ENCODE measurements around the gene BRI3.
A peak's percentile ranks its signal among the peaks of the same experiment; 100 is the strongest.

The BRI3 gene

DNA sequence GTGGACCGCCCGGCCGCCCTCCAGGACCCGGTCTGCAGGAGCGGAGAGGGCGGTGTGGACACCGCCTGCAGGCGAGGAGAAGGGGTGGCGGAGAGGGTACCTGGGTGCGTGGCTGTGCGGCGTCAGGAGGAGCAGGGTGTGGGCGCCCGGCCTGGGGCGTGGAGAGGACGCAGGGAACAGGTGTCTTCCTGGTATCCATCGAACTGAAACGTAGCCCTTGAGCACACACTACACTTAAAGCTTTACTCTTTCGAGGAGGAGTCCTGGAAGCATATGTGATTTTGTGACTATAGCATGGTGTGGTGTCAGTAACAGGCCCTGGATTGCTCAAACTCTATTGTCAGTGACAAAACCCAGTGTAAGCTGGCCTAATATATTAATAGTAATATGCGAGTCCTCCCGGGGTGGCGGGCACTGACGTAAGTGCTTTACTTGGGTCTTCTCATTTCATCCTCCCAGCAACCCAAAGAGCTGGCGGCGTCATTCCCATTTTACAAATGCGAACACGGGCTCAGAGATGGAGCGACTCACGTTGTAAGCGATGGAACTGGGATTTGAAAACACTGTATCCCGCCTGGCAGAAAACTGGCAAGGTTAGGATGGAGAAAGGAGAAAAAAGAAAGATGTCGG lies 28.9 kb upstream of the BRI3 start:
- 19% methylated on average over 32 of the region's 32 CpGs for WGBS
- H3K27ac ChIP-seq (ENCODE audit: low read depth, low read length), result no peak overlapping the region
- peak overlapping the region; percentile 66 for H3K9ac ChIP-seq (ENCODE audit: low read depth, low read length)
- 0 out of 2 replicates have a peak, but pooled peaks cover 7% of the 10 kb centered on the region for H3K4me1 ChIP-seq (ENCODE audit: insufficient read depth, low read length)
- H3K27me3 ChIP-seq (ENCODE audit: insufficient read depth, low read length), result no peaks in the 10 kb centered on the region
- peak overlapping the region; percentile 76 for H3K4me3 ChIP-seq (ENCODE audit: low read length)
- H3K36me3 ChIP-seq (ENCODE audit: insufficient read depth, low read length), result peaks cover 9% of the 10 kb centered on the region; the same call in 1 of the 2 replicates
- H3K9me3 ChIP-seq (ENCODE audit: insufficient read depth, low read depth, low read length), result no peaks in the 10 kb centered on the region

- no peak overlapping the region for H3K27ac ChIP-seq (ENCODE audit: low read depth, low read length)
- 89% methylated on average over 4 of the region's 4 CpGs for WGBS
Measured at GRCh38 chr7:98254516-98254915, 27.0 kb upstream of the BRI3 start.

GRCh38 chr7:98254951-98255610 lies 26.4 kb upstream of the BRI3 start:
- 91% methylated on average over 11 of the region's 11 CpGs for WGBS
- no peak overlapping the region for H3K9ac ChIP-seq (ENCODE audit: low read depth, low read length)

More at GRCh38 chr7:98254516-98254915, 27.0 kb upstream of the BRI3 start:
- Histone ChIP-seq H3K36me3 (ENCODE audit: insufficient read depth, low read length) (peaks cover 12% of the 10 kb centered on the region; the same call in 1 of the 2 replicates), H3K4me3 (ENCODE audit: low read length) (no peak overlapping the region), H3K9me3 (ENCODE audit: insufficient read depth, low read depth, low read length) (no peaks in the 10 kb centered on the region), H3K4me1 (ENCODE audit: insufficient read depth, low read length) (0 out of 2 replicates have a peak, but pooled peaks cover 7% of the 10 kb centered on the region), H3K27me3 (ENCODE audit: insufficient read depth, low read length) (no peaks in the 10 kb centered on the region), H3K9ac (ENCODE audit: low read depth, low read length) (no peak overlapping the region)

DNA sequence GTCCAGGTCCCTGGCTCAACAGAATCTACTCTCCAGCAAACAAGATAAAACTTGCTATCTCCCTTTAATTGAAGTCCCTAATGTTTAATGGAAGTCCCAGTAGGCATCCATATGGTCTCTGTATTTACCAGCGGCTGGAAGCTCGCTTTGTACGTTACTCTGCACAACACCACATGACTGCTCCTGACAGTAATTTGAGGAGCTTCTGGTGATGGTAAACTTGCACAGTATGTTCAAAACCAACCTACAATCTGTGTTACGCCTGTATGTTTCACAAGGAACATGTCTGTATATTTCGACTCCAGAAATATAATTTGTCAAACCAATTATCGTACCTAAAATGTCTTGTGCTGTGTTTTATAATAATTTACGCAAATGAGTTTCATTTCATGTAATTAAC lies 25.1 kb upstream of the BRI3 start:
- H3K36me3 ChIP-seq (ENCODE audit: insufficient read depth, low read length), result peaks cover 12% of the 10 kb centered on the region; the same call in 1 of the 2 replicates
- no peak overlapping the region for H3K4me3 ChIP-seq (ENCODE audit: low read length)
- H3K27me3 ChIP-seq (ENCODE audit: insufficient read depth, low read length), result no peaks in the 10 kb centered on the region
- no peaks in the 10 kb centered on the region for H3K4me1 ChIP-seq (ENCODE audit: insufficient read depth, low read length)
- 96% methylated on average over 7 of the region's 7 CpGs for WGBS
- 0 out of 2 replicates have a peak, but pooled peaks cover 3% of the 10 kb centered on the region for H3K9me3 ChIP-seq (ENCODE audit: insufficient read depth, low read depth, low read length)
- no peak overlapping the region for H3K27ac ChIP-seq (ENCODE audit: low read depth, low read length)
- H3K9ac ChIP-seq (ENCODE audit: low read depth, low read length), result no peak overlapping the region

More at GRCh38 chr7:98254951-98255610, 26.4 kb upstream of the BRI3 start:
- no peak overlapping the region for H3K27ac ChIP-seq (ENCODE audit: low read depth, low read length)
- no peaks in the 10 kb centered on the region for H3K9me3 ChIP-seq (ENCODE audit: insufficient read depth, low read depth, low read length)
- 0 out of 2 replicates have a peak, but pooled peaks cover 7% of the 10 kb centered on the region for H3K4me1 ChIP-seq (ENCODE audit: insufficient read depth, low read length)
- peaks cover 12% of the 10 kb centered on the region; the same call in 1 of the 2 replicates for H3K36me3 ChIP-seq (ENCODE audit: insufficient read depth, low read length)
- H3K27me3 ChIP-seq (ENCODE audit: insufficient read depth, low read length), result no peaks in the 10 kb centered on the region
- no peak overlapping the region for H3K4me3 ChIP-seq (ENCODE audit: low read length)

DNA sequence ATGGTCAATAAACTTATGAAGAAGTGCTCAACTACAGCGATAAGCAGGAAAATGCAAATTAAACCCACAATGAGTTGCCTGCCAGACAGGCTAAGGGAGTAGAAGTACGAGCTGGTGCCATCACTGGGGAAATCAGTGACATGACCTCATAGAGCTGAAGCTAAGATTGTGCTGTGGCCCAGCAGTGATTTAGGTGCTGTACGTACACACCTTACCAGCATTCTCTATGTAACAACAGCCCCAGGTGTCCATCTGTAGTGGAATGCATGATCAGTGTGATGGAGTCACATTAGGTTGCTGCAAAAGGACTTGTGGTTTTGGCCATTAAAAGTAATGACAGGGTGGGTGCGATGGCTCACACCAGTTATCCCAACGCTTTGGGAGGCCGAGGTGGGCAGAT lies 23.8 kb upstream of the BRI3 start:
- Histone ChIP-seq H3K27me3 (ENCODE audit: insufficient read depth, low read length) (no peaks in the 10 kb centered on the region), H3K9me3 (ENCODE audit: insufficient read depth, low read depth, low read length) (0 out of 2 replicates have a peak, but pooled peaks cover 3% of the 10 kb centered on the region), H3K27ac (ENCODE audit: low read depth, low read length) (no peak overlapping the region), H3K4me1 (ENCODE audit: insufficient read depth, low read length) (no peaks in the 10 kb centered on the region), H3K36me3 (ENCODE audit: insufficient read depth, low read length) (peaks cover 12% of the 10 kb centered on the region; the same call in 1 of the 2 replicates), H3K9ac (ENCODE audit: low read depth, low read length) (no peak overlapping the region), H3K4me3 (ENCODE audit: low read length) (no peak overlapping the region)
- WGBS, result 90% methylated on average over 6 of the region's 6 CpGs

- WGBS, result 82% methylated on average over 5 of the region's 5 CpGs
- Histone ChIP-seq H3K36me3 (ENCODE audit: insufficient read depth, low read length) (no peaks in the 10 kb centered on the region), H3K27me3 (ENCODE audit: insufficient read depth, low read length) (no peaks in the 10 kb centered on the region), H3K27ac (ENCODE audit: low read depth, low read length) (no peak overlapping the region), H3K9ac (ENCODE audit: low read depth, low read length) (no peak overlapping the region), H3K4me3 (ENCODE audit: low read length) (no peak overlapping the region), H3K4me1 (ENCODE audit: insufficient read depth, low read length) (no peaks in the 10 kb centered on the region), H3K9me3 (ENCODE audit: insufficient read depth, low read depth, low read length) (0 out of 2 replicates have a peak, but pooled peaks cover 3% of the 10 kb centered on the region)
Measured at GRCh38 chr7:98265841-98266271, 15.6 kb upstream of the BRI3 start.

DNA sequence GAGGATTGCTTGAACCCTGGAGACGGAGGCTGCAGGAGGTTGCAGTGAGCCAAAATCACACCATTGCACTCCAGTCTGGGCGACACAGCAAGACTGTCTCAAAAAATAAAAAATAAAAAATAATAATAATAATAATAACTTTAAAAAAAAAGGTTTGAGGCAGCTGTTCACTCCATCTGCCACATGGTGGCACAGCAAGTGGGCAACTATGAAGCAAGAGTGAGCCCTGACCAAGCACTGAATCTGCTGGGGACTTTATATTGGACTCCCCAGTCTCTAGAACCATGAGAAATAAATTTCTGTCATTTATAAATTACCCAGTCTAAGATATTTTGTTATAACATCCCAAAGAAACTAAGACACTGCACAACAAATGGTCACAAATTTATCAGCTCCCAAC lies 14.6 kb upstream of the BRI3 start:
- no peaks in the 10 kb centered on the region for H3K36me3 ChIP-seq (ENCODE audit: insufficient read depth, low read length)
- H3K9ac ChIP-seq (ENCODE audit: low read depth, low read length), result no peak overlapping the region
- 63% methylated on average over 1 of the region's 2 CpGs for WGBS
- no peak overlapping the region for H3K4me3 ChIP-seq (ENCODE audit: low read length)
- H3K27ac ChIP-seq (ENCODE audit: low read depth, low read length), result no peak overlapping the region
- H3K27me3 ChIP-seq (ENCODE audit: insufficient read depth, low read length), result no peaks in the 10 kb centered on the region
- H3K9me3 ChIP-seq (ENCODE audit: insufficient read depth, low read depth, low read length), result no peaks in the 10 kb centered on the region
- H3K4me1 ChIP-seq (ENCODE audit: insufficient read depth, low read length), result no peaks in the 10 kb centered on the region

- Histone ChIP-seq H3K27me3 (ENCODE audit: insufficient read depth, low read length) (no peaks in the 10 kb centered on the region), H3K36me3 (ENCODE audit: insufficient read depth, low read length) (no peaks in the 10 kb centered on the region), H3K9ac (ENCODE audit: low read depth, low read length) (no peak overlapping the region), H3K4me1 (ENCODE audit: insufficient read depth, low read length) (no peaks in the 10 kb centered on the region), H3K9me3 (ENCODE audit: insufficient read depth, low read depth, low read length) (no peaks in the 10 kb centered on the region), H3K27ac (ENCODE audit: low read depth, low read length) (no peak overlapping the region), H3K4me3 (ENCODE audit: low read length) (no peak overlapping the region)
- 94% methylated on average over 3 of the region's 3 CpGs for WGBS
Measured at GRCh38 chr7:98267303-98267702, 14.2 kb upstream of the BRI3 start.

GRCh38 chr7:98276241-98276761 lies 5.2 kb upstream of the BRI3 start:
- Histone ChIP-seq H3K27me3 (ENCODE audit: insufficient read depth, low read length) (no peaks in the 10 kb centered on the region), H3K36me3 (ENCODE audit: insufficient read depth, low read length) (no peaks in the 10 kb centered on the region)

GRCh38 chr7:98278408-98278807 lies 3.1 kb upstream of the BRI3 start:
- Histone ChIP-seq H3K4me3 (ENCODE audit: low read length) (no peak overlapping the region), H3K27ac (ENCODE audit: low read depth, low read length) (no peak overlapping the region), H3K27me3 (ENCODE audit: insufficient read depth, low read length) (no peaks in the 10 kb centered on the region), H3K36me3 (ENCODE audit: insufficient read depth, low read length) (no peaks in the 10 kb centered on the region), H3K9me3 (ENCODE audit: insufficient read depth, low read depth, low read length) (no peaks in the 10 kb centered on the region), H3K9ac (ENCODE audit: low read depth, low read length) (no peak overlapping the region), H3K4me1 (ENCODE audit: insufficient read depth, low read length) (peaks cover 7% of the 10 kb centered on the region; the same call in 1 of the 2 replicates)
- 91% methylated on average over 5 of the region's 5 CpGs for WGBS

More at GRCh38 chr7:98276241-98276761, 5.2 kb upstream of the BRI3 start:
- no peaks in the 10 kb centered on the region for H3K9me3 ChIP-seq (ENCODE audit: insufficient read depth, low read depth, low read length)
- H3K27ac ChIP-seq (ENCODE audit: low read depth, low read length), result no peak overlapping the region
- no peak overlapping the region for H3K4me3 ChIP-seq (ENCODE audit: low read length)
- H3K9ac ChIP-seq (ENCODE audit: low read depth, low read length), result no peak overlapping the region
- 77% methylated on average over 3 of the region's 5 CpGs for WGBS
- H3K4me1 ChIP-seq (ENCODE audit: insufficient read depth, low read length), result no peaks in the 10 kb centered on the region

DNA sequence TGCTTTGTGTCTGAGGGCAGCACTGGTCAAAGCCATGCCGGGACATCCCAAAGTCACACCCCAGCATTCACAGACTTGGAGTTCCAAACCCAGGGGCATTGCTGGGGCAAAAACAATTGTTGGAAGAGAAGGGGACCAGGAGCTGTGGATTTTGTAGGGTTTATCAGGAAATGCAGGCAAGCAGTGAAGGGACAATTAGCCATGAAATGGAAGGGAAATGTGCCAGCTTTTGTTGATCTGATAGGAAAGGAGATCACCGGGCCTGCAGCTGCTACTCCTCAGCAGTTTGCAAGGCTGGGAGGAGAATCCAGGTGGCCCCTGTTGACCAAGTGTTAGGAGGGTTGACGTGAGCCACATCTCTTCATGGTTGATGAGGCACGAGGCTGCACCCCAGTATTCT lies 2.5 kb upstream of the BRI3 start:
- H3K4me1 ChIP-seq (ENCODE audit: insufficient read depth, low read length), result peaks cover 10% of the 10 kb centered on the region; the same call in 1 of the 2 replicates
- H3K27me3 ChIP-seq (ENCODE audit: insufficient read depth, low read length), result no peaks in the 10 kb centered on the region
- no peak overlapping the region for H3K9ac ChIP-seq (ENCODE audit: low read depth, low read length)
- H3K36me3 ChIP-seq (ENCODE audit: insufficient read depth, low read length), result 0 out of 2 replicates have a peak, but pooled peaks cover 3% of the 10 kb centered on the region
- H3K27ac ChIP-seq (ENCODE audit: low read depth, low read length), result no peak overlapping the region
- H3K4me3 ChIP-seq (ENCODE audit: low read length), result no peak overlapping the region
- 89% methylated on average over 4 of the region's 4 CpGs for WGBS
- H3K9me3 ChIP-seq (ENCODE audit: insufficient read depth, low read depth, low read length), result no peaks in the 10 kb centered on the region

Data from HUES64 (cell line).